Spleen (tissue), 11 donors: ENCODE data around the gene EVC. TPM values are rescaled to one million over a fixed set of nuclear protein-coding genes. Genes with fewer than 3 reads are reported as not detected.

ENCODE experiments used
- DNase-seq: peaks from one replicate; pipeline ENCODE4 v3.0.0-alpha.2; 2020
- H3K27ac ChIP-seq, 8 donors: fragments of 200-600 bp; sonication (generic) in 7 of 8; 1 replicate in 4 of 8; 2 replicates in 4 of 8; pipeline versions ENCODE4 v1.5.0 to v1.8.0; 2016 to 2021; ENCODE audit warnings: inconsistent platforms in 4 of 8, mild to moderate bottlenecking in 4 of 8, moderate library complexity in 1 of 8
- H3K27me3 ChIP-seq, 7 donors: fragments of 200-600 bp; sonication (generic) in 6 of 7; replicated peaks in 1 of 7; 1 replicate in 4 of 7; 2 replicates in 3 of 7; pipeline versions ENCODE4 v1.5.0 to v1.8.0; 2016 to 2021; ENCODE audit warnings: inconsistent platforms in 3 of 7, mild to moderate bottlenecking in 1 of 7
- H3K36me3 ChIP-seq, 6 donors: fragments of 200-600 bp; sonication (generic) in 5 of 6; 1 replicate in 4 of 6; 2 replicates in 2 of 6; pipeline versions ENCODE4 v1.5.0 to v1.8.0; 2016 to 2021; ENCODE audit warnings: inconsistent platforms in 2 of 6
- H3K4me1 ChIP-seq, 6 donors: fragments of 200-600 bp; sonication (generic) in 5 of 6; 1 replicate in 3 of 6; 2 replicates in 3 of 6; pipeline versions ENCODE4 v1.5.0 to v1.8.0; 2016 to 2021; ENCODE audit warnings: inconsistent platforms in 3 of 6
- H3K4me3 ChIP-seq, 8 donors: fragments of 200-600 bp; sonication (generic) in 7 of 8; 1 replicate in 4 of 8; 2 replicates in 4 of 8; pipeline versions ENCODE4 v1.5.0 to v1.8.0; 2016 to 2021; ENCODE audit warnings: inconsistent platforms in 4 of 8, mild to moderate bottlenecking in 4 of 8, moderate library complexity in 2 of 8
- H3K9me3 ChIP-seq, 8 donors: fragments of 200-600 bp; sonication (generic) in 7 of 8; 1 replicate in 4 of 8; 2 replicates in 4 of 8; pipeline versions ENCODE4 v1.5.0 to v1.8.0; 2016 to 2021; ENCODE audit warnings: inconsistent platforms in 4 of 8
- CTCF ChIP-seq, 11 experiments: fragments of 200-600 bp in 7 of 11; fragments of 450-650 bp in 4 of 11; sonication (generic) in 4 of 11; IDR thresholded peaks in 8 of 11; conservative IDR thresholded peaks in 3 of 11; 1 replicate in 7 of 11; 2 replicates in 4 of 11; pipeline versions ENCODE4 v1.4.0 to v1.8.0; 2016 to 2021; ENCODE audit warnings: antibody characterized with exemption in 11 of 11, inconsistent platforms in 4 of 11, mild to moderate bottlenecking in 1 of 11
- POLR2A ChIP-seq, 3 donors: fragments of 450-650 bp; IDR thresholded peaks; one replicate each; pipeline ENCODE4 v1.5.1; 2017; ENCODE audit warnings: antibody characterized with exemption in 3 of 3, mild to moderate bottlenecking in 1 of 3
- POLR2AphosphoS5 ChIP-seq, 3 donors: sonication (generic); formaldehyde crosslinking; IDR thresholded peaks; one replicate each; pipeline ENCODE4 v1.5.1; 2017; ENCODE audit warnings: antibody characterized with exemption in 3 of 3
- WGBS, 5 donors: extraction: QIAGEN DNeasy Blood & Tissue Kit in 3 of 5; methylation state at CpG; one replicate each; pipeline versions ENCODE4 v1.1.5 to v1.1.7; 2013 to 2018; 5-methylcytosine and 5-hydroxymethylcytosine counted together
- intact Hi-C: fragments of 100-400 bp; cut with DNase I; formaldehyde crosslinking; loops from one replicate; pipeline ENCODE4 v1.15.0; 2023; ENCODE audit warnings: low total_unique reads
- polyA plus RNA-seq, 3 donors: library from polyadenylated mRNA; stranded (reverse); fragments of 200-250 nt; gene quantifications; one replicate each; pipeline ENCODE4 v1.2.1, GENCODE V29; 2013
- total RNA-seq, 7 donors: library from RNA; depleted of rRNA in 3 of 7; stranded (reverse); fragments of >200 nt in 3 of 7; fragmentation: NEBNext Ultra II Directional in 4 of 7; extraction: Animal tissue kit (Norgen Biotek cat#: 25700) in 4 of 7; gene quantifications; one replicate each; pipeline versions ENCODE4 v1.1.0 to v1.2.1, GENCODE V29; 2016 to 2021
- donor health status: healthy with polysubstance abuse.
- donor health status: DM: no; HTN: no; CAD: no; lungs with moderate emphysema.
- donor health status: DM: no; HTN: no; CAD: no.
- donor health status: Bipolar disorder and iron deficiency.
- donor health status: healthy.
- donor health status: DM: no; HTN: no; CAD: no.
- donor health status: DM: yes; HTN: yes; CAD: no.

Gene EVC
- total and polyA plus RNA-seq, 10 donors, result 0.20 to 13.3 (median 6.9) TPM

GRCh38 chr4:5823542-5824211, 112.7 kb downstream of the EVC start:
- no peak for TF ChIP-seq POLR2AphosphoS5 (IDR thresholded peaks at IDR 0.05)
- intact Hi-C loops, result loop anchor here (10.0 kb wide), 1 partner anchor 161 kb away; no protein-coding TSS in a partner anchor
- Histone ChIP-seq H3K9me3 (no peaks in the 10 kb centered on the region), H3K4me3 (no peak overlapping the region), H3K4me1 (peaks cover 0 to 17% (median 7%) of the 10 kb centered on the region in 6 donors), H3K36me3 (no peaks in the 10 kb centered on the region), H3K27me3 (peaks cover 0 to 20% (median 0%) of the 10 kb centered on the region in 7 donors), H3K27ac (no peak overlapping the region)
- WGBS, 5 donors, result 85 to 93% (median 89%) methylated on average over 10 of the region's 10 CpGs
- peak; percentile 56 for DNase-seq

- no peak overlapping the region for H3K4me3 ChIP-seq
- H3K4me1 ChIP-seq, result peaks cover 0 to 17% (median 7%) of the 10 kb centered on the region in 6 donors
- peak; percentile 31 for DNase-seq
- intact Hi-C loops, result loop anchor here (10.0 kb wide), 1 partner anchor 161 kb away; no protein-coding TSS in a partner anchor
- H3K27ac ChIP-seq, result no peak overlapping the region
- no peaks in the 10 kb centered on the region for H3K36me3 ChIP-seq
- TF ChIP-seq POLR2A (IDR thresholded peaks at IDR 0.05) (no peak), POLR2AphosphoS5 (IDR thresholded peaks at IDR 0.05) (no peak), CTCF (IDR thresholded peaks at IDR 0.05 in 8 of 11, conservative IDR thresholded peaks at IDR 0.05 in 3 of 11) (no peak)
- peaks cover 0 to 24% (median 0%) of the 10 kb centered on the region in 7 donors for H3K27me3 ChIP-seq
- WGBS, 5 donors, result 65 to 77% (median 69%) methylated on average over 7 of the region's 7 CpGs
- no peaks in the 10 kb centered on the region for H3K9me3 ChIP-seq
Measured at GRCh38 chr4:5824227-5824626, 113.2 kb downstream of the EVC start.

GRCh38 chr4:5824635-5825034, 113.6 kb downstream of the EVC start:
- intact Hi-C loops, result loop anchor here (10.0 kb wide), 1 partner anchor 160 kb away; no protein-coding TSS in a partner anchor
- Histone ChIP-seq H3K9me3 (no peaks in the 10 kb centered on the region), H3K36me3 (no peaks in the 10 kb centered on the region), H3K27ac (no peak overlapping the region), H3K4me1 (peaks cover 0 to 17% (median 7%) of the 10 kb centered on the region in 6 donors), H3K27me3 (peaks cover 0 to 26% (median 0%) of the 10 kb centered on the region in 7 donors), H3K4me3 (no peak overlapping the region)
- TF ChIP-seq CTCF (IDR thresholded peaks at IDR 0.05 in 8 of 11, conservative IDR thresholded peaks at IDR 0.05 in 3 of 11), result peak in 4 of 11 experiments; percentile 9 to 46 (median 26)
- TF ChIP-seq POLR2A (IDR thresholded peaks at IDR 0.05), result no peak
- no peak for DNase-seq
- 59 to 71% (median 68%) methylated on average over 6 of the region's 6 CpGs for WGBS, 5 donors

- intact Hi-C loops, result loop anchor here (10.0 kb wide), 1 partner anchor 159 kb away; no protein-coding TSS in a partner anchor
- TF ChIP-seq CTCF (IDR thresholded peaks at IDR 0.05 in 8 of 11, conservative IDR thresholded peaks at IDR 0.05 in 3 of 11) (no peak), POLR2AphosphoS5 (IDR thresholded peaks at IDR 0.05) (no peak), POLR2A (IDR thresholded peaks at IDR 0.05) (no peak)
- H3K36me3 ChIP-seq, result no peaks in the 10 kb centered on the region
- no peaks in the 10 kb centered on the region for H3K9me3 ChIP-seq
- no peak overlapping the region for H3K27ac ChIP-seq
- DNase-seq, result peak; percentile 41
- peaks cover 0 to 17% (median 7%) of the 10 kb centered on the region in 6 donors for H3K4me1 ChIP-seq
- H3K4me3 ChIP-seq, result no peak overlapping the region
- 77 to 88% (median 85%) methylated on average over 18 to 19 of the region's 19 CpGs for WGBS, 5 donors
- H3K27me3 ChIP-seq, result peaks cover 0 to 26% (median 0%) of the 10 kb centered on the region in 7 donors
Measured at GRCh38 chr4:5825321-5826041, 114.5 kb downstream of the EVC start.
